K562 (cell line): ENCODE data around the gene MID1IP1. TPM values are rescaled to one million over a fixed set of nuclear protein-coding genes. Genes with fewer than 3 reads are reported as not detected.

Source experiments
- ELF1 ChIP-seq: fragments of 200-800 bp; sonication (Bioruptor generic); IDR thresholded peaks from 2 replicates; pipeline ENCODE4 v1.6.1; 2016; ENCODE audit warnings: missing genetic modification characterization, missing compliant biosample characterization
- GATAD2B ChIP-seq: fragments of 450-650 bp; IDR thresholded peaks from 2 replicates; pipeline ENCODE4 v1.6.1; 2017; ENCODE audit warnings: mild to moderate bottlenecking, borderline replicate concordance
- HIVEP1 ChIP-seq: fragments of 250-450 bp; sonication (Bioruptor Pico); IDR thresholded peaks from 2 replicates; pipeline ENCODE4 v1.4.0; 2020; ENCODE audit warnings: mild to moderate bottlenecking
- KLF1 ChIP-seq: fragments of 450-650 bp; IDR thresholded peaks from 2 replicates; pipeline ENCODE4 v1.6.1; 2016; ENCODE audit warnings: missing genetic modification characterization, missing compliant biosample characterization
- KLF16 ChIP-seq: IDR thresholded peaks from 2 replicates; pipeline ENCODE4 v1.6.1; 2016; ENCODE audit warnings: antibody characterized with exemption
- MAX ChIP-seq: sonication (generic); formaldehyde crosslinking; IDR thresholded peaks from 2 replicates; pipeline ENCODE4 v1.9.0; 2022; ENCODE audit warnings: mild to moderate bottlenecking, missing genetic modification reagents
- MGA ChIP-seq: fragments of 450-650 bp; IDR thresholded peaks from 2 replicates; pipeline ENCODE4 v1.6.1; 2016; ENCODE audit warnings: mild to moderate bottlenecking, moderate library complexity
- MTA1 ChIP-seq: fragments of 450-650 bp; IDR thresholded peaks from 2 replicates; pipeline ENCODE4 v1.6.1; 2017; ENCODE audit warnings: borderline replicate concordance
- NCOA1 ChIP-seq: fragments of 450-650 bp; IDR thresholded peaks from 2 replicates; pipeline ENCODE4 v1.6.1; 2016; ENCODE audit warnings: low read depth
- POLR2AphosphoS2 ChIP-seq: IDR thresholded peaks from 2 replicates; pipeline ENCODE4 v1.6.1; 2012; ENCODE audit warnings: low read length, improper control_type of control experiment
- RERE ChIP-seq: sonication (generic); formaldehyde crosslinking; IDR thresholded peaks from 2 replicates; pipeline ENCODE4 v1.8.0; 2023; ENCODE audit warnings: missing genetic modification reagents, mild to moderate bottlenecking, borderline replicate concordance
- polyA plus RNA-seq, 8 experiments: library from polyadenylated mRNA; depleted of rRNA in 4 of 8; stranded (reverse) in 5 of 8; unstranded in 3 of 8; fragments of >200 nt; fragmentation: Nextera tagmentation in 2 of 8; fragmentation: Illumina TruSeq in 1 of 8; extraction: Ambion mirVana in 2 of 8; extraction: Trizol in 1 of 8; gene quantifications; 2 replicates each; pipeline versions ENCODE4 v1.2.1 to v1.2.3, GENCODE V29; 2011 to 2014; ENCODE audit warnings: inconsistent platforms in 1 of 8, missing spikeins in 1 of 8
- total RNA-seq, 7 experiments: library from RNA; depleted of rRNA in 6 of 7; stranded (reverse); fragments of >200 nt in 6 of 7; fragmentation: Illumina TruSeq in 2 of 7; extraction: Trizol in 2 of 7; gene quantifications; 2 replicates each; pipeline versions ENCODE4 v1.2.1 to v1.2.3, GENCODE V29; 2011 to 2021; ENCODE audit warnings: low replicate concordance in 1 of 7

MID1IP1 gene
- total and polyA plus RNA-seq, 9 of the 15 experiments (the other 6 are each of a cell fraction or from before 2014, with no cell fraction given) = 0.51 to 102 (median 27.5) TPM

GRCh38 chrX:38817004-38817703 is 15.9 kb downstream of the MID1IP1 start (continued):
- TF ChIP-seq MGA (peak; percentile 60), RERE (CRISPR knock-in tag) (no peak), POLR2AphosphoS2 (no peak), MTA1 (no peak), HIVEP1 (CRISPR knock-in tag) (no peak), ELF1 (tag) (peak; percentile 82), NCOA1 (no peak), GATAD2B (no peak), KLF1 (tag) (no peak), MAX (peak; percentile 73), KLF16 (peak; percentile 15; the same call in 1 of the 2 replicates)
